ENCODE results near the gene SPTBN2. TPM values are rescaled to one million over a fixed set of nuclear protein-coding genes. Genes with fewer than 3 reads are reported as not detected.
A peak's percentile ranks its signal among the peaks of the same experiment; 100 is the strongest.

The SPTBN2 gene
- total and polyA plus RNA-seq, 9 donors: 1.4 to 26.9 (median 6.2) TPM

DNA sequence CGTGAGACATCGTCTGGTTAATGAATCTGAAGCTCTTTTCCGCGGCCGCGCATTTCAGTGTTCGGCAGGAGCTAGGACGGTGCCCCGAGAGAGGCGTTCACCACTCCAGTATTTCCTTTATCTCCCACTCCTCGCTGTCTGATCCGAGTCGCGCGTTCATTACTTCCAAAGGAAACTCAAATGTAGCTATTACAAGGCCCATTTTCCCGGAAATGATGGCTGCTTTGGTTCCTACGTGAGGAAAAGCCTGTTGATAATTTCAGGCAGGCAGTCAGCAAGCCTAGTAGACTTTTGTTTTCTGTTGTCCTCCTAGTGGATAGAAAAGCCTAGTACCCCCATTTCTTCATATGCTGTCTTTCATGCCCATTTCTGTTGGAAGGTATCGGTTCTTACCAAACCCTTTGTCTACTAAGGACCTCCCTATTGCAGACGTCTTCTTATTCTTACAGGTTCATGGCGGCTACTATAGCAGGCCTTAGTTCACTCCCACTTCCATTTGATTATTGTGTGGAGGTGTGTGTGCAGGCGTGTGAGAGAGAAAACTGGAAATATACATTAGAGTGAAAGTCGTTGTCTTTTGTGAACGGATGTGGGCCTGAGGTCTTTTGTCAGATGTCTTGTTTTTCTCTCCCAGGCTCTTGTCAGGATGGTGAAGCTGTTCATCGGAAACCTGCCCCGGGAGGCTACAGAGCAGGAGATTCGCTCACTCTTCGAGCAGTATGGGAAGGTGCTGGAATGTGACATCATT, 89.8 kb downstream of the SPTBN2 start:
- 1 to 2% (median 2%) methylated on average over 27 of the region's 27 CpGs for WGBS, 3 donors
- H3K4me3 ChIP-seq: peak overlapping the region; percentile 87
- peaks cover 18% of the 10 kb centered on the region for H3K4me1 ChIP-seq (ENCODE audit: insufficient read depth)
- H3K27ac ChIP-seq: peak overlapping the region; percentile 72 to 80
- intact Hi-C loops (cut with DNase I): no loop called here
- no peaks in the 10 kb centered on the region for H3K36me3 ChIP-seq
- TF ChIP-seq, protein P1, sequence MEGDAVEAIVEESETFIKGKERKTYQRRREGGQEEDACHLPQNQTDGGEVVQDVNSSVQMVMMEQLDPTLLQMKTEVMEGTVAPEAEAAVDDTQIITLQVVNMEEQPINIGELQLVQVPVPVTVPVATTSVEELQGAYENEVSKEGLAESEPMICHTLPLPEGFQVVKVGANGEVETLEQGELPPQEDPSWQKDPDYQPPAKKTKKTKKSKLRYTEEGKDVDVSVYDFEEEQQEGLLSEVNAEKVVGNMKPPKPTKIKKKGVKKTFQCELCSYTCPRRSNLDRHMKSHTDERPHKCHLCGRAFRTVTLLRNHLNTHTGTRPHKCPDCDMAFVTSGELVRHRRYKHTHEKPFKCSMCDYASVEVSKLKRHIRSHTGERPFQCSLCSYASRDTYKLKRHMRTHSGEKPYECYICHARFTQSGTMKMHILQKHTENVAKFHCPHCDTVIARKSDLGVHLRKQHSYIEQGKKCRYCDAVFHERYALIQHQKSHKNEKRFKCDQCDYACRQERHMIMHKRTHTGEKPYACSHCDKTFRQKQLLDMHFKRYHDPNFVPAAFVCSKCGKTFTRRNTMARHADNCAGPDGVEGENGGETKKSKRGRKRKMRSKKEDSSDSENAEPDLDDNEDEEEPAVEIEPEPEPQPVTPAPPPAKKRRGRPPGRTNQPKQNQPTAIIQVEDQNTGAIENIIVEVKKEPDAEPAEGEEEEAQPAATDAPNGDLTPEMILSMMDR (IDR thresholded peaks at IDR 0.05): no peak
- TF ChIP-seq POLR2A (IDR thresholded peaks at IDR 0.05) (no peak), EP300 (IDR thresholded peaks at IDR 0.05) (no peak)
- no peak for DNase-seq
- no peaks in the 10 kb centered on the region for H3K27me3 ChIP-seq
- no peaks in the 10 kb centered on the region for H3K9me3 ChIP-seq

DNA sequence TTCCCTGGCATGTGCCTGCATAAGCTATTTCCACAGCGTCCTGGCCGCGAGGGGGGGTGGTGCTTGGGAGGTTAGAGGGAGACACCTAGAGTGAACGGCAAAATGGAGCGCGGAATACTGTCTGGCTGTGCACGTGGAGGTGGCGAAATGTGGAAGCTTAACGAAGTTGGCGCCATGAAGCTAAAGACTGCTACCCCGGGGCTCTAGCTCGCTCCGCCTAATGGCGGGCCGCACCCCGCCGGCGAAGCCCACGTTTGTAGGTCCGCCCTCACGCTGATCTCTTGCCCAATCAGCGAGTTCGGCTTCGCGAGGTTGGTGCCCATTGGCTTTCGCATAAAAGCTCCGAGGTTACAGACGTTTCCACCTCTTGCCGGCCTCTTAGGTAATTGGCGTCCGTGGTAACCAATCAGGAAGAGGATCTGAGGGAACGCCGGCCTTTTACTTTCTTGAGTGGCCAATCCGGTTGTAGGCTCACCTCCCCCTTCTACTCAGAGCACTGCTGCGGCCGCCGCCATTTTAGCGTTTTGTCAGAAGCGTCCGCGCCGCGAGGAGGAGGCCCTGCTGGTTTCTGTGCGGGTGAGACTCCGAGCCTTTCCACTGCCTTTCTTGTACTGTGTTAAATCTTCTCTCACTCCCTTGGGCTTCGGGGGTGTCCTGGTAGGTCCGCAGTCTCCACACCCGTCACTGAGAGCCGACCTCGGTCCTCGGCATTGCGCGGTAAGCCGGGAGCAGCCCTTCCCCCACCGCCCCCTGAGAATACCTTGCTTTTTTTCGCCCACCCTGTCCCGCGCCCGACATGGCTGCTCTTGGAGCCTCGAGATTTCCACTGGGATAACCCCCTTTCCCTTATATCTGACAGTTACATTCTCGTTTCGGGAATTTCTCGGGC, 90.6 kb downstream of the SPTBN2 start, which contains the start of gene RBM4:
RBM4 (plus strand) TSS at position 527 of the 889 bp plus-strand sequence. CDS start 1,009 bp downstream, outside the sequence.
- Histone ChIP-seq H3K27ac (peak within 1 kb of the TSS; percentile 72 to 80), H3K9me3 (no peaks in the 10 kb centered on the region), H3K4me3 (peak within 1 kb of the TSS; percentile 87), H3K4me1 (ENCODE audit: insufficient read depth) (peaks cover 10% of the 10 kb centered on the region), H3K36me3 (no peaks in the 10 kb centered on the region), H3K27me3 (no peaks in the 10 kb centered on the region)
- intact Hi-C loops (cut with DNase I): no loop called here
- 0 to 1% (median 0%) methylated on average over 63 of the region's 63 CpGs for WGBS, 3 donors
- TF ChIP-seq, protein P1 (IDR thresholded peaks at IDR 0.05): peak in 2 of 3 donors; percentile 20 to 23
- TF ChIP-seq POLR2A (IDR thresholded peaks at IDR 0.05) (peak; percentile 95), EP300 (IDR thresholded peaks at IDR 0.05) (peak; percentile 10)
- DNase-seq: peak; percentile 95 to 99 (median 96)

DNA sequence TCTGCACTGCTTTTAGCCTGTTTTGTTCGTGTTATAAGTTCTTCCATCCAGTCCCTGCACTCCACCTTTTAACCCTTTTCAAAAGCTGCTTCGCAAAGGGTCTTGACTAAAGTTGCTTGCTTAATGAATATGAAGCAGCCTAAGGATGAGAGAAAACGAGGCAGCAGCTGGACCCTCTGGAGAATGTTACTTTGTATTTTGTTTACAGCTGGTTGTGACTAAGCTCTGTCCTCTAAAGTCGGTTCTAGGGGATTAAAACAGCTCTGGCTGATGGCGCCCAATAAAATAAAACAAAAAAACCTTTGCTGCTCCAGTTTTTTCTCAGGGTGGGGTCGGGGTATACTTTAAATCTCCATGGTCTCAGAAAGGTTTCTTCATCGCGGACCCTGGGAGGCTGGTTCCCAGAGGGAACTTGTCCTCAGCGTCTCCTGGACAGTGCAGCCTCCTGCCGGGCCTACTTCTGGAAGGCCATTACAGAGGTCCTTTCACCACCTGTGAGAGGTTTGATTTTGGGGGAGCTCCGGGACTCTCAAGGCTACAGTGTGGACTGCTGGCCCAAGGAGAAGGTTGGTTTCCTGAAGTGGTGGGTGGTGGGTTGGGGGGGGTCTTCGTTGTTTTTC, 91.3 kb downstream of the SPTBN2 start:
- Histone ChIP-seq H3K9me3 (no peaks in the 10 kb centered on the region), H3K4me3 (peak overlapping the region; percentile 53), H3K4me1 (ENCODE audit: insufficient read depth) (peaks cover 8% of the 10 kb centered on the region), H3K27ac (peak overlapping the region in 1 of 2 donors; percentile 41), H3K27me3 (no peaks in the 10 kb centered on the region), H3K36me3 (no peaks in the 10 kb centered on the region)
- TF ChIP-seq, protein P1 (IDR thresholded peaks at IDR 0.05): no peak
- TF ChIP-seq EP300 (IDR thresholded peaks at IDR 0.05) (no peak), POLR2A (IDR thresholded peaks at IDR 0.05) (no peak)
- DNase-seq: no peak
- intact Hi-C loops (cut with DNase I): no loop called here
- WGBS, 3 donors: 29 to 33% (median 33%) methylated on average over 12 of the region's 12 CpGs

DNA sequence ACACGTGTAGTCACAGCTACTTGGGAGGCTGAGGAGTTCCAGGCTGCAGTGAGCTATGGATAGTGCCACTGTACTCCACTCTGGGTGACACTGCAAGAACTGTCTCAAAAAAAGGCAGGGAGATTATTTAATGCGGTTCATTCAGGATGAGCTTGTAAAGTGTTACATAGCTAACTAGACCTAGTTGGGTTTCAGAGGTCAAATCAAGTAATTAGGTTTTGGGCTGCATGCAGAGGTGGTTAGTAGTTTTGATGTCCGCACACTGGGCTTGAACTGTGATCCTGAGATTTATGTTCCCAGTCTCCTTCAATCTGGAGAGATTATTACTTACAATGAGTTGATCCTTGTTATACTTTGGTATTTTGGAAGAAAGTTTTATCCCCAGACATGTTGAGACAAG, 92.6 kb downstream of the SPTBN2 start:
- 68 to 86% (median 73%) methylated on average over 3 of the region's 3 CpGs for WGBS, 3 donors
- intact Hi-C loops (cut with DNase I): no loop called here
- no peak for TF ChIP-seq POLR2A (IDR thresholded peaks at IDR 0.05)
- H3K9me3 ChIP-seq: no peaks in the 10 kb centered on the region
- no peaks in the 10 kb centered on the region for H3K27me3 ChIP-seq
- no peak for DNase-seq
- H3K4me3 ChIP-seq: no peak overlapping the region
- no peaks in the 10 kb centered on the region for H3K36me3 ChIP-seq
- H3K27ac ChIP-seq: no peak overlapping the region
- H3K4me1 ChIP-seq (ENCODE audit: insufficient read depth): peaks cover 7% of the 10 kb centered on the region

Small RNAs within 50 kb of the gene (small RNA-seq; reads per million reads assigned to genes)
- gene RN7SL12P: not detected

Other genes with a start within 250 kb of the SPTBN2 start
- 10 to 100 TPM in 5 of 7 donors, 1 to 10 TPM in 2; 6.5 to 19.3 (median 13.1) TPM for gene DPP3, start 248.8 kb downstream of the SPTBN2 start, total RNA-seq
- gene DPP3, start 248.8 kb downstream of the SPTBN2 start, polyA plus RNA-seq: 1 to 10 TPM; 8.2 TPM
- 10 to 100 TPM; 54.7 to 78.3 (median 69.1) TPM for gene BBS1, start 218.6 kb downstream of the SPTBN2 start, total RNA-seq
- gene BBS1, start 218.6 kb downstream of the SPTBN2 start, polyA plus RNA-seq: 10 to 100 TPM; 33.8 to 41.6 TPM
- gene ZDHHC24, start 183.2 kb downstream of the SPTBN2 start, total RNA-seq: 10 to 100 TPM in 2 of 7 donors, 1 to 10 TPM in 5; 5.1 to 14.5 (median 8.9) TPM
- gene ZDHHC24, start 183.2 kb downstream of the SPTBN2 start, polyA plus RNA-seq: 1 to 10 TPM; 6.3 to 9.1 TPM
- gene ACTN3, start 182.3 kb downstream of the SPTBN2 start, total RNA-seq: under 1 TPM in 5 of 7 donors, not detected in 2; 0.11 to 0.28 (median 0.25) TPM
- gene ACTN3, start 182.3 kb downstream of the SPTBN2 start, polyA plus RNA-seq: under 1 TPM in 1 of 2 donors, not detected in 1; 0.22 TPM
- 100 to 1,000 TPM in 5 of 7 donors, 10 to 100 TPM in 2; 52.6 to 188 (median 106) TPM for gene CTSF, start 160.6 kb downstream of the SPTBN2 start, total RNA-seq
- 100 to 1,000 TPM; 177 to 222 TPM for gene CTSF, start 160.6 kb downstream of the SPTBN2 start, polyA plus RNA-seq
- under 1 TPM; 0.33 to 0.60 (median 0.46) TPM for gene CCDC87, start 136.2 kb downstream of the SPTBN2 start, total RNA-seq
- gene CCDC87, start 136.2 kb downstream of the SPTBN2 start, polyA plus RNA-seq: under 1 TPM; 0.13 to 0.20 TPM
- 10 to 100 TPM; 27.7 to 53.1 (median 49.1) TPM for gene CCS, start 136.0 kb downstream of the SPTBN2 start, total RNA-seq
- gene CCS, start 136.0 kb downstream of the SPTBN2 start, polyA plus RNA-seq: 10 to 100 TPM; 15.7 to 55.0 TPM
- 10 to 100 TPM; 36.5 to 89.6 (median 71.9) TPM for gene RBM14, start 112.6 kb downstream of the SPTBN2 start, total RNA-seq
- 10 to 100 TPM; 28.9 to 35.4 TPM for gene RBM14, start 112.6 kb downstream of the SPTBN2 start, polyA plus RNA-seq
- gene RBM4, start 90.5 kb downstream of the SPTBN2 start, total RNA-seq: 100 to 1,000 TPM in 5 of 7 donors, 10 to 100 TPM in 2; 64.0 to 142 (median 121) TPM
- 100 to 1,000 TPM; 117 to 177 TPM for gene RBM4, start 90.5 kb downstream of the SPTBN2 start, polyA plus RNA-seq
- 10 to 100 TPM; 16.1 to 34.4 (median 27.6) TPM for gene RBM4B, start 51.3 kb downstream of the SPTBN2 start, total RNA-seq
- 10 to 100 TPM; 33.8 to 46.2 TPM for gene RBM4B, start 51.3 kb downstream of the SPTBN2 start, polyA plus RNA-seq
- gene RCE1, start 114.2 kb upstream of the SPTBN2 start, total RNA-seq: 10 to 100 TPM; 13.8 to 31.1 (median 18.2) TPM
- 10 to 100 TPM in 1 of 2 donors, 1 to 10 TPM in 1; 7.0 to 14.6 TPM for gene RCE1, start 114.2 kb upstream of the SPTBN2 start, polyA plus RNA-seq
- 10 to 100 TPM in 4 of 7 donors, 1 to 10 TPM in 3; 1.3 to 18.1 (median 10.6) TPM for gene LRFN4, start 127.8 kb upstream of the SPTBN2 start, total RNA-seq
- gene LRFN4, start 127.8 kb upstream of the SPTBN2 start, polyA plus RNA-seq: 1 to 10 TPM in 1 of 2 donors, not detected in 1; 7.9 TPM
- 10 to 100 TPM in 5 of 7 donors, 1 to 10 TPM in 2; 7.5 to 27.5 (median 17.1) TPM for gene PC, start 229.2 kb upstream of the SPTBN2 start, total RNA-seq
- 10 to 100 TPM in 1 of 2 donors, 1 to 10 TPM in 1; 4.2 to 14.7 TPM for gene PC, start 229.2 kb upstream of the SPTBN2 start, polyA plus RNA-seq
- 1 to 10 TPM in 1 of 7 donors, not detected in 6; 2.6 TPM for gene C11orf86, start 246.1 kb upstream of the SPTBN2 start, total RNA-seq
- not detected for gene C11orf86, start 246.1 kb upstream of the SPTBN2 start, polyA plus RNA-seq

Measured in ovary (tissue), 9 donors.